ENCODE results near the gene ICE1. TPM values are rescaled to one million over a fixed set of nuclear protein-coding genes. Genes with fewer than 3 reads are reported as not detected.

Gene ICE1
- total RNA-seq, 2 experiments from 2014 or later = 37.6 to 39.1 TPM

- DNase-seq (no peak), ATAC-seq (ENCODE audit: poor library complexity) (no peak)
- no peak overlapping the region for H3K4me3 Mint-ChIP-seq
- intact Hi-C loops (cut with DNase I, micrococcal nuclease) = no loop called here
- H3K36me3 ChIP-seq (ENCODE audit: insufficient read depth, low read length) = no peaks in the 10 kb centered on the region
- H3K9me3 ChIP-seq (ENCODE audit: control insufficient read depth in 1 of 2, insufficient read depth in 1 of 2, low read length in 2 of 2) = no peaks in the 10 kb centered on the region
- H3K4me1 Mint-ChIP-seq (ENCODE audit: low read depth) = no peaks in the 10 kb centered on the region
- peaks cover 0 to 11% of the 10 kb centered on the region in 2 experiments for H3K27me3 ChIP-seq (ENCODE audit: control insufficient read depth in 1 of 2, insufficient read depth in 2 of 2, low read length in 2 of 2)
- no peaks in the 10 kb centered on the region for H3K36me3 Mint-ChIP-seq (ENCODE audit: low read depth)
- H3K27ac Mint-ChIP-seq = no peak overlapping the region
- POLR2A ChIA-PET = no interaction called here
- no peak overlapping the region for H3K4me3 ChIP-seq (ENCODE audit: low read length)
- peaks cover 45% of the 10 kb centered on the region for H3K27me3 Mint-ChIP-seq
- peaks cover 2% of the 10 kb centered on the region for H3K9me3 Mint-ChIP-seq
- no peaks in the 10 kb centered on the region for H3K4me1 ChIP-seq (ENCODE audit: insufficient read depth, low read length)
- H3K27ac ChIP-seq (ENCODE audit: low read depth in 1 of 2, low read length in 2 of 2) = no peak overlapping the region
- CTCF ChIA-PET = no interaction called here
- TF ChIP-seq CTCF (IDR thresholded peaks at IDR 0.05) = no peak
Measured at GRCh38 chr5:5533927-5534326, 111.5 kb downstream of the ICE1 start.

- POLR2A ChIA-PET = no interaction called here
- no peak for ATAC-seq (ENCODE audit: poor library complexity)
- H3K27ac Mint-ChIP-seq = no peak overlapping the region
- CTCF ChIA-PET = no interaction called here
- no peak for TF ChIP-seq CTCF (IDR thresholded peaks at IDR 0.05)
- Histone ChIP-seq H3K4me1 (ENCODE audit: insufficient read depth, low read length) (no peaks in the 10 kb centered on the region), H3K27ac (ENCODE audit: low read depth in 1 of 2, low read length in 2 of 2) (no peak overlapping the region), H3K36me3 (ENCODE audit: insufficient read depth, low read length) (no peaks in the 10 kb centered on the region), H3K4me3 (ENCODE audit: low read length) (no peak overlapping the region), H3K27me3 (ENCODE audit: control insufficient read depth in 1 of 2, insufficient read depth in 2 of 2, low read length in 2 of 2) (peaks cover 0 to 11% of the 10 kb centered on the region in 2 experiments), H3K9me3 (ENCODE audit: control insufficient read depth in 1 of 2, insufficient read depth in 1 of 2, low read length in 2 of 2) (no peaks in the 10 kb centered on the region)
- intact Hi-C loops (cut with DNase I, micrococcal nuclease) = no loop called here
- no peaks in the 10 kb centered on the region for H3K4me1 Mint-ChIP-seq (ENCODE audit: low read depth)
- no peak for DNase-seq
- no peaks in the 10 kb centered on the region for H3K36me3 Mint-ChIP-seq (ENCODE audit: low read depth)
- H3K4me3 Mint-ChIP-seq = no peak overlapping the region
- peaks cover 2% of the 10 kb centered on the region for H3K9me3 Mint-ChIP-seq
- peaks cover 45% of the 10 kb centered on the region for H3K27me3 Mint-ChIP-seq
Measured at GRCh38 chr5:5534333-5534732, 111.9 kb downstream of the ICE1 start.

GRCh38 chr5:5536871-5537270 lies 114.4 kb downstream of the ICE1 start:
- POLR2A ChIA-PET = no interaction called here
- no peak for TF ChIP-seq CTCF (IDR thresholded peaks at IDR 0.05)
- ATAC-seq (ENCODE audit: poor library complexity) (no peak), DNase-seq (no peak)
- no peaks in the 10 kb centered on the region for H3K4me1 Mint-ChIP-seq (ENCODE audit: low read depth)
- Histone ChIP-seq H3K4me1 (ENCODE audit: insufficient read depth, low read length) (no peaks in the 10 kb centered on the region), H3K27me3 (ENCODE audit: control insufficient read depth in 1 of 2, insufficient read depth in 2 of 2, low read length in 2 of 2) (peaks cover 0 to 11% of the 10 kb centered on the region in 2 experiments), H3K4me3 (ENCODE audit: low read length) (no peak overlapping the region), H3K9me3 (ENCODE audit: control insufficient read depth in 1 of 2, insufficient read depth in 1 of 2, low read length in 2 of 2) (no peaks in the 10 kb centered on the region), H3K27ac (ENCODE audit: low read depth in 1 of 2, low read length in 2 of 2) (no peak overlapping the region), H3K36me3 (ENCODE audit: insufficient read depth, low read length) (no peaks in the 10 kb centered on the region)
- no peaks in the 10 kb centered on the region for H3K9me3 Mint-ChIP-seq
- peaks cover 35% of the 10 kb centered on the region for H3K27me3 Mint-ChIP-seq
- no peak overlapping the region for H3K4me3 Mint-ChIP-seq
- H3K27ac Mint-ChIP-seq = no peak overlapping the region
- CTCF ChIA-PET = no interaction called here
- intact Hi-C loops (cut with DNase I, micrococcal nuclease) = no loop called here
- no peaks in the 10 kb centered on the region for H3K36me3 Mint-ChIP-seq (ENCODE audit: low read depth)

Data from CD4-positive, alpha-beta T cell (primary cell).